Stimulated activated CD4-positive, alpha-beta T cell treated with anti-CD3 and anti-CD28 coated beads, Interleukin-4, amount 100 ng/mL, for 48 hours (primary cell): ENCODE results near the gene THSD1.
"Not testable (repeated sequence)": the region's sequence is repeated elsewhere in the genome, so short reads cannot be mapped to it uniquely, and the experiment has no call there.

ENCODE experiments used
- DNase-seq, 2 donors: peaks; one replicate each; pipeline ENCODE4 v3.0.0-alpha.2; 2020; ENCODE audit warnings: low read depth in 2 of 2

THSD1 gene

DNA sequence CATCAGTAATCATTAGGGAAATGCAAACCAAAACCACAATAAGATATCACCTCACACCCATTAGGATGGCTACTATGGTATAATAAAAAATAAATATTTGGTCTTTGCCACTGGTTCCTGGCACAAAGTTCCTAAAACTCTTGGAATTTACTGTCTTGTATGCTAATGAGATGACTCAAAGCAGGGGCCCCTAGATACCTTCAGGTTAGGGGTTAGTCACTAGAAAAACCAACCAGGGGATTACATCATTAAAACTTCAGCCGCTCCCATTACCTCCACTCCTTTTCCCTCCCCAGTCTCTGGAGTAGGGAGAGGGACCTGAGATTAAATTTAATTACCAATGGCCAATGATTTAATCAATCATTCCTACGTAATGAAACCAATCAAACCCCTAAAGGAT lies 49.6 kb downstream of the THSD1 start:
- DNase-seq = no peak

- DNase-seq = no peak
These were observed 52.8 kb downstream of the THSD1 start for GRCh38 chr13:52353193-52353592.

- DNase-seq = no peak
These were observed 56.8 kb downstream of the THSD1 start for GRCh38 chr13:52348983-52349780.

DNA sequence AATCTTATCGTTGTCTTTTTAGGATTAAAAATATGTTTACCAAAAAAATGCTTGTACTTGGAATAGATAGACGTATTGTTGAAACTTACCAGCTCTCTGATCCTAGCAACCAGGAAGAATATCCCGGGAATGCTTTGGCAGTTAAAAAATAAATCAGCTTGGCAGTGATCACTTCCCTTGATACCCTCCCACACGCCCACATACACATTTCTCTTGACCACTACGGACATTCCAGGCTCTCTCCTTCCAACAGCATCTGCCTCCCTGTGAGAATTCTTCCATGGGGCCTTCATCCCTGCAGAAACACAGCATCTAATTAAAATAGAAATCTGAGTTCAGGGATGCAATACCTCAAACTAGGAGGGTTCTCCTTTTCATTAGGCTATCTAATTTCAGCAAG lies 57.9 kb downstream of the THSD1 start:
- no peak for DNase-seq

GRCh38 chr13:52345631-52346251 lies 60.2 kb downstream of the THSD1 start:
- no peak for DNase-seq

GRCh38 chr13:52345048-52345447 lies 60.9 kb downstream of the THSD1 start:
- no peak for DNase-seq

DNA sequence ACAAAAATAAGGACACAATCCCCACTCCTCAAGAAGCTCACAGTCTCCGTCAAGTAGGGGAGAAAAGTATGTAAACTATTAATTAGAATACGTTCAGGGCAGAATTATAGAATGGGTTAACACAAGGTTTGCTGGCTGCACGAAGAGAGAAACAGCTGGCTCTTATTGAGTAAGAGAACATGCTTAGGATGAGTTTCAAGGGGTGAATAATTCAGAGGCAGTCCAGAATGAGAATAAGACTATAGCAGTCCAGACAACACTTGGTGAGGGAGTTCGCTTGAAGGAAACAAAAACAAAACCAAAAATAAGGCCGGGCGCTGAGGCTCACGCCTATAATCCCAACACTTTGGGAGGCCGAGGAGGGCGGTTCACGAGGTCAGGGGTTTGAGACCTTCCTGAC lies 61.9 kb downstream of the THSD1 start:
- no peak for DNase-seq

DNA sequence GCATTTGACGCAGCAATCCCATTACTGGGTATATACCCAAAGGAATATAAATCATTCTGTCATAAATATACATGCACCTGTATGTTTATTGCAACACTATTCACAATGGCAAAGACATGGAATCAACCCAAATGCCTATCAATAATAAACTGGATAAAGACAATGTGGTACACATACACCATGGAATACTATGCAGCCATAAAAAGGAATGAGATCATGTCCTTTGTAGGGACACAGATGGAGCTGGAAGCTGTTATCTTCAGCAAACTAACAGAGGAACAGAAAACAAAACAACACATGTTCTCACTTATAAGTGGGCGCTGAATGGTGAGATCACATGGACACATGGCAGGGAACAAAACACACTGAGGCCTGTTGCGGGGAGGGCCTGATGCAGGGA lies 63.8 kb downstream of the THSD1 start:
- not testable (repeated sequence) for DNase-seq

DNA sequence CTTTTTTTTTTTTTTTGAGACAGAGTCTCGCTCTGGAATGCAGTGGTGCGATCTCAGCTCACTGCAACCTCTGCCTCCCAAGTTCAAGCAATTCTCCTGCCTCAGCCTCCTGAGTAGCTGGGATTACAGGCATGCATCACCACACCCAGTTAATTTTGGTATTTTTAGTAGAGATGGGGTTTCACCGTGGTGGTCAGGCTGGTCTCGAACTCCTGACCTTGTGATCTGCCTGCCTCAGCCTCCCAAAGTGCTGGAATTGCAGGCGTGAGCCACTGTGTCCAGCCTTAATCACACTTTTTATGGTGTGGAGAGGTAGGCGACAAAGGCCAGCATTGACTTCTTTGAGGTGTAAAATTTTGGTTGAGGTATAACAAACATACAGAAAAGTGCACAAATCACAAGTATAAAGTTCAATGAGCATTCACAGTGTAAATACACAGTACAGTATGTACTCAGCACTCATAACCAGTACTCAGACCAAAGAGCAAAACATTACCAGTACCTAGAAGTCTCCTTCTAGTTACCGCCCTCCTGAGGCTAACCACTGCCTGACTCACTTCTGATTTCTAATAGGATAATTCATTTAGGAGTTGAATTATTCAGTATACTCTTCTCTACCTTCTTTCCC lies 68.0 kb downstream of the THSD1 start:
- DNase-seq = not testable (repeated sequence)

GRCh38 chr13:52334107-52334506 lies 71.9 kb downstream of the THSD1 start:
- not testable (repeated sequence) for DNase-seq

DNA sequence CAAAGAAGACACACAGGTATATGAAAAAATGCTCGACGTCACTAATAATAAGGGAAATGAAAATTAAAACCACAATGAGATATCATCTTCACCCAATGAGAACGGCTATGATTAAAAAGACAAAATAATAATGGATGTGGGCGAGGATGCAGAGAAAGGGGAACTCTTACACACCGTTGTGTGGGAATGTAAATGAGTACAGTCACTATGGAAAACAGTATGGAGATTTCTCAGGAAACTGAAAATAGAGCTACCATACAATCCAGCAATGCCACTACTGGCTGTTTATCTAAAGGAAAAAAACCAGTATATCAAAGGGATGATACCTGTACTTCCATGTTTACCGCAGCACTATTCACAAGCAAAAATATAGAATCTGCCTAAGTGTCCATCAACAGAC lies 74.1 kb downstream of the THSD1 start:
- not testable (repeated sequence) for DNase-seq
